Gastroesophageal sphincter (tissue), 3 donors: ENCODE measurements around the gene PLEKHG1.

Source experiments
- CTCF ChIP-seq, 4 experiments: fragments of 200-600 bp in 2 of 4; fragments of 450-650 bp in 2 of 4; sonication (generic) in 1 of 4; IDR thresholded peaks; one replicate each; pipeline ENCODE4 v1.5.1; 2017 to 2019; ENCODE audit warnings: antibody characterized with exemption in 4 of 4, mild to moderate bottlenecking in 2 of 4, moderate library complexity in 2 of 4
- EP300 ChIP-seq: sonication (generic); formaldehyde crosslinking; IDR thresholded peaks from one replicate; pipeline ENCODE4 v1.6.1; 2017; ENCODE audit warnings: antibody characterized with exemption, mild to moderate bottlenecking
- POLR2A ChIP-seq, 2 donors: fragments of 450-650 bp; IDR thresholded peaks; one replicate each; pipeline ENCODE4 v1.6.1; 2017; ENCODE audit warnings: antibody characterized with exemption in 2 of 2, mild to moderate bottlenecking in 2 of 2, moderate library complexity in 1 of 2
- POLR2AphosphoS5 ChIP-seq: sonication (generic); formaldehyde crosslinking; IDR thresholded peaks from one replicate; pipeline ENCODE4 v1.6.1; 2017; ENCODE audit warnings: antibody characterized with exemption

DNA sequence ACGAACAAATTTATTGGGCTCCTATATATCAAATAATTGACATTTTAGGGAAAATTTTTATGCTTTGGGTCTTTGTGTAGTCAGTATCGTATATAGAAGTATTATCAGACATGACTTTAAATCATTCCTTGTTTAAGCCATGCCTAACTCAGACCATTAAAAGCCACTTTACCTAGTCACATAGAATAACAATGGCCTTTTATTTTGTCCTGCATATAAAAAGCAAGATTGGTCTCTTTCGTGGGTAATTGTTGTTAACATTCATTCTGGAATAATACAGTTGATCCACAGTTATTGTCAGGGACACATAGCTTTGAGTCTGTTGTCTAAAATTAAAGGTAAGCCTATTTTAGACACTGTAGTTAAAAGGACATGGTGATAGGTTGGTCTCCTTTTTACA, 47.4 kb downstream of the PLEKHG1 start:
- TF ChIP-seq POLR2A (IDR thresholded peaks at IDR 0.05) (no peak), CTCF (IDR thresholded peaks at IDR 0.05) (no peak), POLR2AphosphoS5 (no peak), EP300 (no peak)
